ENCODE results near the gene ZNF333. TPM values are rescaled to one million over a fixed set of nuclear protein-coding genes. Genes with fewer than 3 reads are reported as not detected.
A peak's percentile ranks its signal among the peaks of the same experiment; 100 is the strongest.

ZNF333 gene
- total RNA-seq (20.8 TPM), polyA plus RNA-seq (ENCODE audit: insufficient read depth, low read depth, low replicate concordance) (4.1 TPM)
- long read RNA-seq, donor 1, full-length matches to known transcripts = 3 of 3 reads
- long read RNA-seq, donor 1, partial matches to known transcripts = 0 of 3 reads
- long read RNA-seq, donor 1, other reads (novel, unspliced or antisense) = 0 of 3 reads
- long read RNA-seq, donor 2, full-length matches to known transcripts = 4 of 4 reads
- long read RNA-seq, donor 2, partial matches to known transcripts = 0 of 4 reads
- long read RNA-seq, donor 2, other reads (novel, unspliced or antisense) = 0 of 4 reads
- long read RNA-seq, donor 3, partial matches to known transcripts = 0 of 2 reads
- long read RNA-seq, donor 3, other reads (novel, unspliced or antisense) = 0 of 2 reads
- long read RNA-seq, donor 4, full-length matches to known transcripts = 4 of 4 reads
- long read RNA-seq, donor 4, partial matches to known transcripts = 0 of 4 reads
- long read RNA-seq, donor 4, other reads (novel, unspliced or antisense) = 0 of 4 reads
- long read RNA-seq, donor 5, partial matches to known transcripts = 0 of 1 reads
- long read RNA-seq, donor 5, other reads (novel, unspliced or antisense) = 0 of 1 reads
- long read RNA-seq, donor 6, full-length matches to known transcripts = 3 of 3 reads
- long read RNA-seq, donor 6, partial matches to known transcripts = 0 of 3 reads
- long read RNA-seq, donor 6, other reads (novel, unspliced or antisense) = 0 of 3 reads
- long read RNA-seq, donor 7, full-length matches to known transcripts = 3 of 9 reads
- long read RNA-seq, donor 7, partial matches to known transcripts = 2 of 9 reads
- long read RNA-seq, donor 7, other reads (novel, unspliced or antisense) = 4 of 9 reads
- long read RNA-seq, donor 8, full-length matches to known transcripts = 1 of 1 reads
- long read RNA-seq, donor 8, partial matches to known transcripts = 0 of 1 reads
- long read RNA-seq, donor 8, other reads (novel, unspliced or antisense) = 0 of 1 reads
- long read RNA-seq, donor 9, full-length matches to known transcripts = 1 of 1 reads
- long read RNA-seq, donor 9, partial matches to known transcripts = 0 of 1 reads
- long read RNA-seq, donor 9, other reads (novel, unspliced or antisense) = 0 of 1 reads
- long read RNA-seq, donor 10, full-length matches to known transcripts = 6 of 6 reads
- long read RNA-seq, donor 10, partial matches to known transcripts = 0 of 6 reads
- long read RNA-seq, donor 10, other reads (novel, unspliced or antisense) = 0 of 6 reads

- Histone ChIP-seq H3K4me1 (ENCODE audit: control insufficient read depth in 2 of 3, insufficient read depth in 2 of 3, low read depth in 1 of 3, low read length in 3 of 3) (peaks cover 0 to 9% (median 0%) of the 10 kb centered on the region in 3 donors), H3K9me3 (ENCODE audit: control insufficient read depth in 2 of 3, insufficient read depth in 1 of 3, low read length in 3 of 3) (no peaks in the 10 kb centered on the region), H3K9ac (ENCODE audit: low read length in 3 of 3) (peak within 1 kb of the TSS; percentile 76 to 91 (median 90)), H3K4me3 (ENCODE audit: low read length in 3 of 3) (peak within 1 kb of the TSS; percentile 86 to 96 (median 93)), H3K27ac (ENCODE audit: low read depth in 2 of 2, low read length in 2 of 2) (peak within 1 kb of the TSS; percentile 97 to 98), H3K36me3 (ENCODE audit: control insufficient read depth in 2 of 3, insufficient read depth in 3 of 3, low read length in 3 of 3) (peaks cover 0 to 4% (median 0%) of the 10 kb centered on the region in 3 donors), H3K27me3 (ENCODE audit: control insufficient read depth, insufficient read depth, low read length) (no peaks in the 10 kb centered on the region)
- TF ChIP-seq CTCF (IDR thresholded peaks at IDR 0.05; ENCODE audit: borderline replicate concordance, extremely low read depth, insufficient read depth) = peak; percentile 11
- FAIRE-seq (no peak), DNase-seq (peak; percentile 95 to 98 (median 97))
- intact Hi-C loops (cut with DNase I) = loop anchor here (10.0 kb wide), 1 partner anchor 115 kb away; the partner anchor contains the start of gene NDUFB7
Observed at GRCh38 chr19:14689598-14690503, at the start of gene ZNF333. TSS of gene ZNF333 (plus strand) at chr19:14690048. CDS start at chr19:14693492, 3,444 bp downstream.

GRCh38 chr19:14648506-14648905 lies 41.3 kb upstream of the ZNF333 start:
- H3K36me3 ChIP-seq (ENCODE audit: control insufficient read depth in 2 of 3, insufficient read depth in 3 of 3, low read length in 3 of 3) = no peaks in the 10 kb centered on the region
- H3K4me1 ChIP-seq (ENCODE audit: control insufficient read depth in 2 of 3, insufficient read depth in 2 of 3, low read depth in 1 of 3, low read length in 3 of 3) = no peaks in the 10 kb centered on the region
- DNase-seq (no peak), FAIRE-seq (no peak)
- no peak overlapping the region for H3K27ac ChIP-seq (ENCODE audit: low read depth in 2 of 2, low read length in 2 of 2)
- intact Hi-C loops (cut with DNase I) = no loop called here
- no peak for TF ChIP-seq CTCF (IDR thresholded peaks at IDR 0.05; ENCODE audit: borderline replicate concordance, extremely low read depth, insufficient read depth)
- H3K4me3 ChIP-seq (ENCODE audit: low read length in 3 of 3) = no peak overlapping the region
- H3K27me3 ChIP-seq (ENCODE audit: control insufficient read depth, insufficient read depth, low read length) = no peaks in the 10 kb centered on the region
- no peak overlapping the region for H3K9ac ChIP-seq (ENCODE audit: low read length in 3 of 3)
- no peaks in the 10 kb centered on the region for H3K9me3 ChIP-seq (ENCODE audit: control insufficient read depth in 2 of 3, insufficient read depth in 1 of 3, low read length in 3 of 3)

GRCh38 chr19:14649020-14649419 lies 40.8 kb upstream of the ZNF333 start:
- DNase-seq (no peak), FAIRE-seq (no peak)
- TF ChIP-seq CTCF (IDR thresholded peaks at IDR 0.05; ENCODE audit: borderline replicate concordance, extremely low read depth, insufficient read depth) = no peak
- H3K4me3 ChIP-seq (ENCODE audit: low read length in 3 of 3) = no peak overlapping the region
- intact Hi-C loops (cut with DNase I) = no loop called here
- H3K27ac ChIP-seq (ENCODE audit: low read depth in 2 of 2, low read length in 2 of 2) = no peak overlapping the region
- no peaks in the 10 kb centered on the region for H3K4me1 ChIP-seq (ENCODE audit: control insufficient read depth in 2 of 3, insufficient read depth in 2 of 3, low read depth in 1 of 3, low read length in 3 of 3)
- H3K27me3 ChIP-seq (ENCODE audit: control insufficient read depth, insufficient read depth, low read length) = no peaks in the 10 kb centered on the region
- no peaks in the 10 kb centered on the region for H3K9me3 ChIP-seq (ENCODE audit: control insufficient read depth in 2 of 3, insufficient read depth in 1 of 3, low read length in 3 of 3)
- H3K9ac ChIP-seq (ENCODE audit: low read length in 3 of 3) = no peak overlapping the region
- no peaks in the 10 kb centered on the region for H3K36me3 ChIP-seq (ENCODE audit: control insufficient read depth in 2 of 3, insufficient read depth in 3 of 3, low read length in 3 of 3)
